Peyer's patch (tissue), 4 donors: ENCODE results near the gene STON2.

Experiments
- POLR2A ChIP-seq, 2 donors: fragments of 450-650 bp; IDR thresholded peaks; one replicate each; pipeline ENCODE4 v1.5.1; 2017; ENCODE audit warnings: antibody characterized with exemption in 2 of 2, mild to moderate bottlenecking in 2 of 2, moderate library complexity in 2 of 2
- TF ChIP-seq, protein P1 (sequence below), 6 experiments: fragments of 450-650 bp in 4 of 6; fragments of 200-600 bp in 2 of 6; sonication (generic) in 1 of 6; IDR thresholded peaks; one replicate each; pipeline ENCODE4 v1.5.1; 2017 to 2019; ENCODE audit warnings: antibody characterized with exemption in 6 of 6, mild to moderate bottlenecking in 3 of 6, moderate library complexity in 1 of 6

DNA sequence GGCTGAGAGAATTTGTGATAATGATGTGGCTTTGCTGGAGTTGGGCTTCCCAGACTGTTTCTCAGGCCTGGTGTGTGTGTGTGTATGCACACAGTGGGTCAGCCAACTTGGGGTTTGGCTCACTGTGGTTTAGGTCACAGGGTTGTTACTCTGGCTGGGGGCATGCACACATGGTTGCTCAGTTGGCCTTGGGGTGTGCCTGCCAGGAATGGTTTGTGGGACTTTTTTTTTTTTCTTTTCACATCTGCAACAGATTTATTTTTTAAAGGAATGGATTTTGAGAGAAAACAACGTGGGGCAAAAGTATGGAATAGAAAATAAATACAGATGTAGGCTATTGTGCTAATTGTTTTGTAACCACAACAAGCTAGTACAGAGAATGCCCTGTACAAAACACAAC lies 154.4 kb downstream of the STON2 start:
- TF ChIP-seq, protein P1, sequence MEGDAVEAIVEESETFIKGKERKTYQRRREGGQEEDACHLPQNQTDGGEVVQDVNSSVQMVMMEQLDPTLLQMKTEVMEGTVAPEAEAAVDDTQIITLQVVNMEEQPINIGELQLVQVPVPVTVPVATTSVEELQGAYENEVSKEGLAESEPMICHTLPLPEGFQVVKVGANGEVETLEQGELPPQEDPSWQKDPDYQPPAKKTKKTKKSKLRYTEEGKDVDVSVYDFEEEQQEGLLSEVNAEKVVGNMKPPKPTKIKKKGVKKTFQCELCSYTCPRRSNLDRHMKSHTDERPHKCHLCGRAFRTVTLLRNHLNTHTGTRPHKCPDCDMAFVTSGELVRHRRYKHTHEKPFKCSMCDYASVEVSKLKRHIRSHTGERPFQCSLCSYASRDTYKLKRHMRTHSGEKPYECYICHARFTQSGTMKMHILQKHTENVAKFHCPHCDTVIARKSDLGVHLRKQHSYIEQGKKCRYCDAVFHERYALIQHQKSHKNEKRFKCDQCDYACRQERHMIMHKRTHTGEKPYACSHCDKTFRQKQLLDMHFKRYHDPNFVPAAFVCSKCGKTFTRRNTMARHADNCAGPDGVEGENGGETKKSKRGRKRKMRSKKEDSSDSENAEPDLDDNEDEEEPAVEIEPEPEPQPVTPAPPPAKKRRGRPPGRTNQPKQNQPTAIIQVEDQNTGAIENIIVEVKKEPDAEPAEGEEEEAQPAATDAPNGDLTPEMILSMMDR (IDR thresholded peaks at IDR 0.05): no peak
- no peak for TF ChIP-seq POLR2A (IDR thresholded peaks at IDR 0.05)
